NCI-H510A (cell line): Measurements from ENCODE around the gene TSPYL2.

Experiments
- DNase-seq: peaks from one replicate; lab custom pipeline; 2025; lab: John Stamatoyannopoulos, UW

Gene TSPYL2

GRCh38 chrX:53125506-53125905 lies 43.3 kb downstream of the TSPYL2 start:
- no peak for DNase-seq

DNA sequence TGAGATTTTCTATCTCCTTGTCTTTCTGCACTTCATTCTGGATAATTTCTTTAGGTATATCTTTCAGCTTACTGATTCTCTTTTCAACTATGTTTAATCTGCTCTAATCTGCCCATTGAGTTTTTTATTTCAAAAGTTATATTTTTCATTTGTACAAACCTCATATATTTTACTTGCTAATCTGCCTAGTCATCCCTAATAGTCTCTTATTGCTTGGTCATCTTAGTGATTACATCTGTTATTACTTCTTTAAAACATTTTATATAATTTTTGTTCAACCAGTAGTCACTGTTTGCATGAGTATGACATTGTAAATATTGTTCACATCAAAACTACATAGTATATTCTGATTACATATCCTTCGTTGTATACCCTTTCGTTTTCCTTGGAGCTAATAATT lies 44.2 kb downstream of the TSPYL2 start:
- no peak for DNase-seq

- no peak for DNase-seq
These were observed 46.1 kb downstream of the TSPYL2 start for GRCh38 chrX:53128097-53128749.

GRCh38 chrX:53133400-53133799 lies 51.2 kb downstream of the TSPYL2 start:
- DNase-seq = peak; percentile 1

GRCh38 chrX:53135581-53135980 lies 53.4 kb downstream of the TSPYL2 start:
- no peak for DNase-seq
